ENCODE results near the gene MDFIC.

GRCh38 chr7:115054478-115055065 lies 132.7 kb downstream of the MDFIC start:
- TF ChIP-seq, protein P1, sequence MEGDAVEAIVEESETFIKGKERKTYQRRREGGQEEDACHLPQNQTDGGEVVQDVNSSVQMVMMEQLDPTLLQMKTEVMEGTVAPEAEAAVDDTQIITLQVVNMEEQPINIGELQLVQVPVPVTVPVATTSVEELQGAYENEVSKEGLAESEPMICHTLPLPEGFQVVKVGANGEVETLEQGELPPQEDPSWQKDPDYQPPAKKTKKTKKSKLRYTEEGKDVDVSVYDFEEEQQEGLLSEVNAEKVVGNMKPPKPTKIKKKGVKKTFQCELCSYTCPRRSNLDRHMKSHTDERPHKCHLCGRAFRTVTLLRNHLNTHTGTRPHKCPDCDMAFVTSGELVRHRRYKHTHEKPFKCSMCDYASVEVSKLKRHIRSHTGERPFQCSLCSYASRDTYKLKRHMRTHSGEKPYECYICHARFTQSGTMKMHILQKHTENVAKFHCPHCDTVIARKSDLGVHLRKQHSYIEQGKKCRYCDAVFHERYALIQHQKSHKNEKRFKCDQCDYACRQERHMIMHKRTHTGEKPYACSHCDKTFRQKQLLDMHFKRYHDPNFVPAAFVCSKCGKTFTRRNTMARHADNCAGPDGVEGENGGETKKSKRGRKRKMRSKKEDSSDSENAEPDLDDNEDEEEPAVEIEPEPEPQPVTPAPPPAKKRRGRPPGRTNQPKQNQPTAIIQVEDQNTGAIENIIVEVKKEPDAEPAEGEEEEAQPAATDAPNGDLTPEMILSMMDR (IDR thresholded peaks at IDR 0.05; ENCODE audit: low read depth, low read length, missing input control) = no peak
- TF ChIP-seq, protein P2, sequence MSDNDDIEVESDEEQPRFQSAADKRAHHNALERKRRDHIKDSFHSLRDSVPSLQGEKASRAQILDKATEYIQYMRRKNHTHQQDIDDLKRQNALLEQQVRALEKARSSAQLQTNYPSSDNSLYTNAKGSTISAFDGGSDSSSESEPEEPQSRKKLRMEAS (IDR thresholded peaks at IDR 0.05) = no peak
- TF ChIP-seq, protein P3, sequence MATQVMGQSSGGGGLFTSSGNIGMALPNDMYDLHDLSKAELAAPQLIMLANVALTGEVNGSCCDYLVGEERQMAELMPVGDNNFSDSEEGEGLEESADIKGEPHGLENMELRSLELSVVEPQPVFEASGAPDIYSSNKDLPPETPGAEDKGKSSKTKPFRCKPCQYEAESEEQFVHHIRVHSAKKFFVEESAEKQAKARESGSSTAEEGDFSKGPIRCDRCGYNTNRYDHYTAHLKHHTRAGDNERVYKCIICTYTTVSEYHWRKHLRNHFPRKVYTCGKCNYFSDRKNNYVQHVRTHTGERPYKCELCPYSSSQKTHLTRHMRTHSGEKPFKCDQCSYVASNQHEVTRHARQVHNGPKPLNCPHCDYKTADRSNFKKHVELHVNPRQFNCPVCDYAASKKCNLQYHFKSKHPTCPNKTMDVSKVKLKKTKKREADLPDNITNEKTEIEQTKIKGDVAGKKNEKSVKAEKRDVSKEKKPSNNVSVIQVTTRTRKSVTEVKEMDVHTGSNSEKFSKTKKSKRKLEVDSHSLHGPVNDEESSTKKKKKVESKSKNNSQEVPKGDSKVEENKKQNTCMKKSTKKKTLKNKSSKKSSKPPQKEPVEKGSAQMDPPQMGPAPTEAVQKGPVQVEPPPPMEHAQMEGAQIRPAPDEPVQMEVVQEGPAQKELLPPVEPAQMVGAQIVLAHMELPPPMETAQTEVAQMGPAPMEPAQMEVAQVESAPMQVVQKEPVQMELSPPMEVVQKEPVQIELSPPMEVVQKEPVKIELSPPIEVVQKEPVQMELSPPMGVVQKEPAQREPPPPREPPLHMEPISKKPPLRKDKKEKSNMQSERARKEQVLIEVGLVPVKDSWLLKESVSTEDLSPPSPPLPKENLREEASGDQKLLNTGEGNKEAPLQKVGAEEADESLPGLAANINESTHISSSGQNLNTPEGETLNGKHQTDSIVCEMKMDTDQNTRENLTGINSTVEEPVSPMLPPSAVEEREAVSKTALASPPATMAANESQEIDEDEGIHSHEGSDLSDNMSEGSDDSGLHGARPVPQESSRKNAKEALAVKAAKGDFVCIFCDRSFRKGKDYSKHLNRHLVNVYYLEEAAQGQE (IDR thresholded peaks at IDR 0.05) = no peak
- no peak for TF ChIP-seq JUND (IDR thresholded peaks at IDR 0.05)

Data from liver (tissue), 3 donors.